HG02938 (cell line): ENCODE data around the gene CACHD1.

Experiments
- ATAC-seq: cut with Tn5 transposase; IDR thresholded peaks from one replicate; pipeline ENCODE4 v1.9.1; 2021; ENCODE audit warnings: mild to moderate bottlenecking, moderate library complexity; ENCODE audit not compliant: unreplicated experiment

Gene CACHD1

DNA sequence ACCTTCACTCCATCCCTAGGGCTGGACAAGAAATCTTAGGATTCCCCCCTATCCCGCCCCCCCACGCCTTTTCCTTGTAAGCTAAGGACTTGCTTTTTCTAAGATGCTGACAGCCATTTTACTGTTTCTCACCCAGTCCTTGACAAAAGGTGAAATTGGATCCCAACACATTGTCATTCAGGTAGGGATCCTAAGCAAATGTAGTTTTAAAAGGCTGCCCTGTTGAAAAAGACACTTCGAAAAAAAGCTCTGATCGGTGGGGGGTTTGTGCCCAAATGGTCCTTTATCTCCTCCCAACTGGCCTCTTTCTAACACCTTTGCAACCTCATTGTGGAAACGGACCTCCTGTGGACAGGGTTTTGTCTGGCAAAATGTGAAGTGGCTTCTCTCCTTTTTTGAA is 2.9 kb downstream of the CACHD1 start:
- no peak for ATAC-seq

DNA sequence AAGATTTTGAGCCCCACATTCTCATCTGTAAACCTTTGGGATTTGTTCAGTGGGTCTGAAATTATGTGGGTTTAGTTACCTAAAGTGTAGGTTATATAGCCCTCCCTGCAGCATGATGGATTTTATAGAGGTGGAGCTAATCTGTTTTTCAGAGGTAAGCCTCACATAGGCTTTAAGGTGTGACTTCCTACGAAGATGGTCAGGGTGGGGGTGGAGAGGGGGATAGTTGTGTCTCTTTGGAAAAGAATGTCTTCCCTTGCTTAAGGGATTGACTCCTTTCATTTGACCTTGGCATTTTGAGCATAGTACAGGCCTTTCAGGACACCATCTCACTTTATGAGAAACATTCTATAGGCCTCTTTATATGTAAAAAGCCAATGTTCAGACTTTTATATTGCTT is 3.4 kb downstream of the CACHD1 start:
- no peak for ATAC-seq

DNA sequence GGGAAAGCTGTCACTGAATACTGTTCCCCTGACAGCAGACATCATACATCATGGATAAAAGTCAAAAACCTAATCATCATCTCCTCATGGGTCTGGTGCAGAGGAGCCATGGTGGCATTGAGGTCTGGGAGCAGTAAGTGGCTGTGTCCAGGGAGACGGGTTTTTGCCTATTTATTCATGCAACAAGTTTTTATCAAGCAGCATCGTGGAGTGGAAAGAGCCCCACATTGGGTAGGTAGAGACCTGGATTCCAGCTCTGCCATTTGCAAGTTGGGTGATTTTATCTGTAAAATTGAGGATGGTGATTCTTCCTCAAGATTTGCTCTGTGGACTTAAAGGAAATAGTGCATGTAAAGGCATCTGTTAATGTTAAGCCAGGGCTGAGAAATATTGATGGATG is 4.2 kb downstream of the CACHD1 start:
- no peak for ATAC-seq

DNA sequence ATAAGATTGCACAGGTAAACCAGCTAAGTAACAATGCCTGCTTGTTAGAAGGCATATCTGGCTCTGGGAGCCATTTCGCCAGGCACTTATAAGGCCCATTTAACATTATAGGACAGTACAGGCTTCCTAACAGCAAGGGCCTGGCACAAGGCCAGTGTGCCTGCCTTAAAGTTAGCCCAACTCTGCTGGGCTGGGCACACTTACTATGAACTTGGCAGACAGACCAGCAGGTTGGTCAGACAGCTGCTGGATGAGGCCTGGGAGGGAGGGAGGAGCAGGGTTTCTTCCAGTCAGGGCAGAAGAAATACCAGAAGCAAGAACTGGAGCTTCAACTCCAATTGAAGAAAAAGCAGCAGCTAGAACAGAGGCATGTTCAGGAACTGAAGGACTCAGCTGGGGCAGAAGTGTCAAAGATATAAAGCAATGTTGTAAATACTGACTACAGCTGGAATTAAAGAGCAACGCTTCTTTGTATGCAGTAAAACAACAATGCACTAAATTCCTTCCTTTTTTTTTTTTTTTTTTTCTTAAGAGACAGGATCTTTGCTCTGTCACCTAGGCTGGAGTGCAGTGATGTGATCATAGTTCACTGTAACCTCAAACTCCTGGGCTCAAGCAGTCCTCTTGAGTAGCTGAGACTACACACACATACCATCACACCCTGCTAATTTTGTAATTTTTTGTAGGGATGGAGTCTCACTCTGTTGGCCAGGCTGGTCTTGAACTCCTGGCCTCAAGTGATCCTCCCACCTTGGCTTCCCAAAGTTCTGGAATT is 4.9 kb downstream of the CACHD1 start:
- no peak for ATAC-seq

DNA sequence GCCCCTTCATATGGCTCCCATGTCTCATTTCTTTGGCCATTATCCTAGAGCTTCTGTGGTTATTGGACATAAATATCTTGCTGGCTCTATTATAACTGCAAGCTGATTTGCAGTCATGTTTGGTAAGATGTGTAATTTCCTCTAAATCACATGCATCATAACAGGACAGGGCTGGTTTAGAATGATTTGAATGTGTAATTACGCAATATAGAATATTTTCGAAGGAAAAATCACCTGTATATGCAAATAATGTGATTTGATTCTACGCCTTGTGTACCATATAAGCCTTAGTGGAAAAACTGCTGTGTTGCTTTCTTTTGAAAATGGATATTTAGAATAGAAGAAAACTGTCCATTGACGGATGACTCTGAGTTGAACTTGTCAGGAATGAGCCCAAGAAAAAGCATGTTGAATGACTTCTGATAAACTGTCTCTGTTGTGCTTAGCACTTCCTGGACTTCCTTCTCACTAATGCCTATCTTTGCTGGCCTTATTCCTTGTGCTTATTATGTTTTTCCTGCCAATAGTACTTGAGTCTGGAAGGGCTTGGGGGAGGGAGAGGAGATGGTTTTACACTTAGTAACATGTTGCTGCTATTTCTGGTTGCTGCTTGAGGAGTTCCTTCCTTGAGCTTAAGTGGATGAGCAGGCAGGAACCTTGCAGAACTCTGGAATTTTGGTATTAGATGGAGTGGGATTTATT is 6.5 kb downstream of the CACHD1 start:
- no peak for ATAC-seq

DNA sequence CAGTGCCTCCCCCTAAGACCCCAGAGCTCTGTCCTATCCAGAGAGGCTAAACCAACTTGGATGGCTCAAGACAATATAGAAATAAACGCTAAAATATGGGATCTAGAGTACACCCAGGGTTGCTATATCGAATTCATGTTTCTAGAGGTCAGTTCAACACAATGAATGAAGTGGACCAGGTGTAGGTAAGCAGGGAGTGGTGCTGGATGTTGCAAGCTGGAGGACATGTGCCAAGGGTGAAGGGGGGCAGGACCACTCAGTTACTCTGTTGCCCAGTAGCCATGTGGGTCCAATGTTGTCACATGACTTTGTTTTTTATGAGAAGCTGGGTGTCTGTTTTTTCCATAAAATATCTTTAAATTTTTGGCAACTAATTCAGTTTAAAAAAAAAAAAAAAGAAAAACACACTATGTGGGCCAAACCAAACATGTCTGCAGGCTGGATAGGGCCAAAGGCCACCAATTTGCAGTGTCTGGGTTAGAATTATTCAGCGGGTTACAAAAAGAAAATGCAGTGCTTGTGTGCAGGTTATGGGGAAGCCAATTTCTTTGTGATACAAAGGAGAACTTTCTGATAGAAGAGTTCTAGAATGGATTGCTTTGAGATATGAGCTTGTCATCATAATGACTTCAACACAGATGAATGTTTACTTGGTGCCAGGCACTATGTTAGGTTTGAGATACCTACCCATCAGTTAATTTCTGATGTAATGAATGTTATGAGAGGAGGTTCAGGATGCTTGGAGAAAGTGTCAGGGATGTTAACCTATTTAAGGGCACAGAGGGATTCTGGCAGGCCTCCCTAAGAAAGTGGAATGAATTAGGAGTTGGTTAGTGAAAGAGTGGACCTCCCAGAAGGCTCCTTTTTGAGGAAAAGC is 8.9 kb downstream of the CACHD1 start:
- ATAC-seq, result no peak

DNA sequence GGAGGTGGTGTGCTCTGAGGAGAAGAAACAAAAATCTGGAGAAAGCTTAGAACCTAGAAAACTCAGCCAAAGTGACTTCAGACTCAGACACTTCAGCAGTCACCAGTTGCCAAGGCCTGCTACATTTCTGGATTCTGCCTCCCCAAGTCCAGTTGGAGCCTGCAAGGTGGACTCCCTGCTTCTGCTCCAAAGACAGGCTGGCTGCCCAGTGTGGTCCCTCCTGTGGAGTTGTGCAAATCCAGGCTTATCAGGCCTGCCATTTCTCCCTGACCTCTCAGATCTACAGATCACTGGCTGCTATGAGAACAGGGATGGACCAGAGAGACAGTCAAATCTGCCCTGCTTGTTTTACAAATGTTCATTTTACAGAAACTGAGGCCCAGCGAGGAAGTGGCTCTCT is 9.9 kb downstream of the CACHD1 start:
- no peak for ATAC-seq

DNA sequence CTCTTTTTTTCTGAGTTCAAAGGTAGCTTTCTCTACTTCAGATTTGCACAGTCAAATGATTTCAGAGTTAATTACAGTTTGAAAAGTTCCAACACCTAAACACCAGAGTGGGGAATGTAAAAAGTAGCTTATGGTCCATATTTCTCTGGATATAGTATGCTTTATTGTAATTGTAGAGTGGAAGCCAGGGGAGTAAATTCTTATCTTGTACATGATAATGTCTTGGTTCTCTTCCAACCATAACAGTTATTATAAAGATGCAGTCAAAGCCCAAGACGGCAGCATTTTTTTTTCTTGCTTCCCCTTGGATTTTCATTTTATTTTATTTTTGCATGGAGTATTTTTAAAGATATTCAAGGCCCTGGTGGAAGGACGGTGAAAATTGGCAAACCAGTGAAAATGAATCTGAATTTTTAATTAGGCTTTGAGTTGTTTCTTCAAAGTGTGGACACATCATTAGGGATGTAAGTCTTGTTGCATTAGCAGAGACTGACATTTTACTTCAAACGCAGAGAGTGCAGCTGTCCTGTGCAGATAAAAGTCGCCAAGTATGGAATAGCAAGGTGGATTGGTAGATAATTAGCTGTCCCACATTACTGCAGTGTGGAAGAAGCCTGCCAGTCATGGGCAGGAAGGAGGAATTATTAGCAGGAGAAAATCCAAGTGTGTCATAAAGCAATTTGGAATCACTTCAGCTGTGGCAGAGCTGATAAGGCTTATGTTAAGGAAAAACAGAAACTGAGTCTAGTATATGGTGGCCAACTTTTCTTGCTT is 11.3 kb downstream of the CACHD1 start:
- no peak for ATAC-seq

DNA sequence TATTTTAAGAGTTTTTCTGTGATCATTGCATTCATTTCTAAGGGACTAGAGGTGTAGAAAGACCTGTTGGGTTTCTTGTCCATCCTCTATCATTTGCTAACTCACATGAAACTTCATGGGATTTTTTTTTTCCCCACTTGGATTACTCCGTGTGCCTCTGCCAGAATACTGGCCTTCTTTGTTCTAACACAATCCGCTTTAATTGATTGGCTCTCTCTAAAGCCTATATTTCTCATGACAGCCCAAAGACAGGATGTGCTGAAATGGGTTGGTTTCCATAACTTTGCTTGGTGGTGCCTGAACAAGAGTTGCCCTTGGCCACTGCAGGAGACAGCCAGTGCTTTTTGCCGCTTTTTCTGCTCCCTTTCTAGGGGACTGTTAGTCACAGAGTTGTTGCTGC is 12.2 kb downstream of the CACHD1 start:
- no peak for ATAC-seq

DNA sequence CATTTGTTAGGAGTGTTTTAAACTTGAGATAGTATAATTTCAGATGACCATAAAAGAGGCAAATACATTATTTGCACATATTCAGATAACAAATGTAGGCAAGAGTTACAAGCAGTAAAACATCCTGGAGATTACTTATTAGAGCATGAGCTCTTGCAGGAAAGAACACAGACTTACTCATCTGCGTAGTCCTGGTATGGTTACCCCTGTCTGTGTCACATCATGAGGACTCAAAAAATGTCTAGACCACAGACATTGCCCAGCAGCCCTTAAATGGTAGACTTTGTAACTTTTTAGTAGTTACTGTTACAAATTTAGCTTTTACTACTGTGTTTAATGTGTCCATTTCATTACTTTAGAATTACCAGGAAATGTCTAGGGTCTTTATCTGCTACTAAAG is 12.8 kb downstream of the CACHD1 start:
- ATAC-seq, result no peak

DNA sequence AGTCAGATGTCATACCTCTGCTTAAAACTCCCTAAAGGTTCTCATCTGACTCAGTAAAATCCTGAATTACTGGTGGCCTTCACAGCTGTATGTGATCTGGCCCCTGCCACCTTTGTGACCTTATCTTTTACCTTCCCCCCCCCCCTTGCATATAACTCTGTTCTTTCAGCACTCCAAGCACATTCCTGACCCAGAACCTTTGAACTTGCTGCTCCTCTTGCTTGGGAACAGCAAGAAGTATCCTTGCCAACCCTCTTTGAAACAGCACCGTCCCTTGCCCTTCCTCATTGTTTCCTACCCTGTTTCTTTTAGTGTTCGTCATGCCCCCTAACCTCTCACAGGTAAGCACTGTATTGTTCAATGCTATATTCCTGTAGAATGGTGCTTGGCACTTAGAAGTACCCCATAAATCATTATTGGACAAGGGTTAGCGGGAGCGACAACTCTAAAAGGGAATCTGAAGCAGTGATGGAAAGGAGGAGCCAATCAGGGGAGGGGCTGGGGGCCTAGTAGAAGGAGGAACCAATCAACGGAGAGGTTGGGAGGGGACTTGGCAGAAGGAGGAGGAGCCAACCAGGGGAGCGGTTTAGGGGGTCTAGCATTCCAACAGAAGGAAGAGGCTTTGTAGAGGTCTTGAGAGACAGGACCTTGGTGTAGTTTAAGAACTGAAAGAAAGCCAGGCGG is 13.9 kb downstream of the CACHD1 start:
- ATAC-seq, result no peak

DNA sequence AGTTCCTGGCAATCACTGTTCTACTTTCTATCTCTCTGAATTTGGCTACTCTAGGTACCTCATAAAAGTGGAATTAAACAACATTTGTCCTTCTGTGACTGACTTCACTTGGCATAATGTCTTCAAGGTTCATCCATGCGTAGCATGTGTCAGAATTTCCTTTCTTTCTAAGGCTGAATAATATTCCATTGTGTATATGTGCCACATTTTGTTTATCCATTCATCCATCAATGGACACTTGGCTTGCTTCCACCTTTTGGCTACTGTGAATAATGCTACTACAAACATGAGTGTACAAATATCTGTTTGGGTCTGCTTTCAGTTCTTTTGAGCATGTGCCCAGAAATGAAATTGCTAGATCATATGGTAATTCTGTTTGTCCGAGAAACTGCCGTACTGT is 14.7 kb downstream of the CACHD1 start:
- ATAC-seq, result no peak

DNA sequence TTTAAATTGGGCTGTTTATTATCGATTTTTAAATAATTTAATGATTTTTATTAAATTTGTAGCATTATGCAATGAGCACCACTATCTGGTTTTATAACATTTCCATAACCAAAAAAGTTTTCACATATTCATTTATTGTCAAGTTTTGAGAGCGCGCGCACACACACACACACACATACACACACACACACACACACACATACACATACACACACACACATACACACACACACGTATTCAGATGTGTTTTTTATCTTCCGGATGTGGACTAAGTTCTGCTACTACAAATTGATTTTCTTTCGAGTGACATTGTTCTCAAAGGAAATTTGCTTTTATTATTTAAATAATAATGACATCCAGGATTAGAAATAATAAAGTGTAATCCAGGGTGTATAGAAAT is 16.3 kb downstream of the CACHD1 start:
- ATAC-seq, result no peak

DNA sequence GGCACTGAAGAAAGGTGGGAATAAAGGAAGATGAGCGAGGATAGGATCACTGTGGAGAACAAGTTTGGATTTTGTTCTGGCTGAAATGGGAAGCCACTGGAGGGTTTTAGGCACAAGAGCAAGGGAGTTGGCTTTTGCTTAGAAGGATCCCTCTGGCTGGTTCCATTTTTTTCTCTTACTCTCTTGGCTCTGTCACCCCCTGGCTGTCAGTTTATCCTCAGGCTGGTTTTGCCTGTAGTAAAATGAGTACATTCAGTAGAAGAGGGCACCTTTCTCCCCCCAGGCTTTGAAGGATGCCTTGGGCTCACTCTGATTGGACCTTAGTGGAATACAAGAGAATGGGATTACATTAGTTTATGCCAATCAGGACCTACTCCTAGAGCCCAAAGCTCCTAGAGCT is 17.1 kb downstream of the CACHD1 start:
- ATAC-seq, result no peak

DNA sequence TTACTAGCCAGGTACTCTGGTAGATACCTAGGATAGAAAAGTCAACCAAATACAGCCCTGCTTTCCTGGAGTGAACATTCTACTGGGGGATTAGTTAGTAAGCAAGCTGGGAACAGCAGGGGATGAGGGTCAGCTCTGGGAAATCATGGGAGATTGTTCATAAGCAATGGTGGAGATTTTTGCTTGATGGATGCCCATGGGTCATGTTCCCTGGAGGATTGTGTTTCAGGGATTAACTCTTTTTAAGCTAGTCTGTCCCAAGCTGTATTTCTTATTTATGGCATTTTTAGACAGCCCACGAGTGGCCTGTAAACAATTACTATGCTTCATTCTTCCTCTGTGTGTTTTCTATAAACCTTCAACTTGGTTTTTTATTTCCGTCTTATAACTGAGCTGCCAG is 18.9 kb downstream of the CACHD1 start:
- no peak for ATAC-seq

DNA sequence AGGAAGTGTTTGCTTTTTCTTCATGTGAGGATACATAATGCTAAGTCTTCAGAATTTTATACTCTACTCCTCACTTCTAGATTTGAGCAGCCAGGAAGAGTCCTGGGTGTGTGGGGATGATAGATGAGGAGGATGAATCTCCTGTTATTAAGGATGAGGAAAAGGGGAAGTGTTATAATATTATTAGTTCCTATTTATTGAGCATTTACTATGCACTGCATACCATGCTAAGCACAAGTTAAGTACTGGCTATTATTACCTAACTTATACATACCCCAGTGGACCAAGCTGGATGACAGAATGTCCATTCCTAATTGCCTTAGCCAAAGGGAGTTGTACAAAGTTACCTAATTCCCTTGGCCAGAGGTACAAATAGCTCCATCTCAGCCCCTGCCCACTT is 19.8 kb downstream of the CACHD1 start:
- no peak for ATAC-seq

DNA sequence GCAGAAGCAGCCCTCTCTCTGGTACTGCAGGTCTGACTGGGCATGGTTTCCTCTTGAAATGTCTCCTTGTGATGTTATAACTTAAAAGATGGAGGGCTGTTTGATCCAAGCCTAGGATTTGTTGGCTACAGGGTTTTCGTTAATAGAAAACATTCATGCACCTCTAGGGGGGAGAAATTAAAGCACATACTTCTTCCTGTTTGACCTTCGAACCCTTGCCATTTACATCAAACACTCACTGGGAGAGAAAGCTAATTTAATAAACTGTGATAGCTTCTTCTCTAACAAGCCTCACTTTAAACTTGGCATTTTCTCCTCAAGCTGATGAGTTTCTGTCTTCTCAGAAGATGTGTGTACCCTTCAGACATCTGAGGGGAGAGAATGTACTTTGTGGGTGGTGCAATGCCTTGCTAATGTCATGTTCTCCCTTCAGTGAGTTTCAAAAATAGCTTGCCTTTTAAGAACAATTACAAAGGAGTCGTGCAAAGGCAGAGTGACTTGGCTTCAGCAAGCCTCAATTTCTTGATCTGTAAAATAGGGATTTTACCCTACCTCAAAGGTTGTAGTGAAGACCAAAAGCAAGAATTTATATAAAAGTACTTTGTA is 20.4 kb downstream of the CACHD1 start:
- ATAC-seq, result no peak

DNA sequence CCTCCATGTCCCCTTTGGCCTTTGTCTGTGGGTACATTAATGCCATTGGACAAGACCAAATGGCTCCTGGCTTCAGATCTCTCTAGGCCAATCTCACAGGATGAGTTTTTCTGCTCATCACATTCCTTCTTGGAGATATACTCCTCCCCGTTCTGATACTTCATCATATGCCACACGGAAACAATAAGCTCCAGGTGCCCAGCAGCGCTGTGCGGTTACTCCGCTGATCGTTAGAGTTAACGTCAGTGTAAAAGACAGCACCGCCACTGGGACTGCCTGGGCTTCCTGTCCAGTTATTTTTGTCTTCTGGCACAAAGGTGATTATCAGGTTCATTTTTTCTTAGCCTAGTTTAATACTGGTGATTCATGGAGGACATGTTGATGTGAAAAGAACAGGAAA is 22.5 kb downstream of the CACHD1 start:
- no peak for ATAC-seq

DNA sequence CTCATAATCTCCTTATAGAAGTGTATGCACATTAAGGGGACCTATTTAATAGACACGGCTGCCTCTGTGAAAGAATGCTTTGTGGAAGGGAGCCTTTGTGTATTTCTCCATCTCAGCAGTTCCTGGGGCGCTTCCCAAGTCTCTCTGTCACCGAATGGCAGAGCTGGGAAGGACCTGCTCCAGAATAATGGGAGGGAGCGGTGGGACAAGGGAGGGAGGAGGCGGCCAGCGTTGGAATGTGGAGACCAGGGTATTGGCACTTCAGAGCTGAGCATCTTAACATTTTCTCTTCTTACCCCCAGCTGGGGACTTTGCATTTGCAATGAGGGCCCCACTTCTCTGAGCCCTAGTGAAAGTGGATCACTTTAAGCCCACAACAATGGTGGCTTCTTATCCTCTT is 23.9 kb downstream of the CACHD1 start:
- no peak for ATAC-seq

DNA sequence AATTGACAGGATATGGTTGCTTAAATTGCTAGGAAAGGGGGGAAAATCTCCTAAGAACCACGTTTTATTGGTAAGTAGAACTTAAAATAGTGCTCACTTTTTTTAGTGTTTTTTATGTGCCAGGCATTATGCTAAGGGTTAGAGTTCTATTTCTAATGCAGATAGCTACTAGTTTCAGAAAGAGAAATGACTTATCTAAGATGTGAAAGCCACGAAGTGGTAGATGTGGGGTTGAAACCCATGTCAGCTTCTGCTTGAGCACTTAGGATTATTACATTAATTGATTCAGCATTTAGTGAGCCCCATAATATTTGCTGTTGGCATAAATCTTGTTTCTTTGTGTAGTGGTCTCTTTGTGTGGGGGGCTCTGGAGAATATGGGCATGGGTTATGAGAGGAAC is 24.7 kb downstream of the CACHD1 start:
- ATAC-seq, result no peak
